ENCODE results near the gene GNB1. TPM values are rescaled to one million over a fixed set of nuclear protein-coding genes. Genes with fewer than 3 reads are reported as not detected.
"Not testable (repeated sequence)": the region's sequence is repeated elsewhere in the genome, so short reads cannot be mapped to it uniquely, and the experiment has no call there.

GNB1 gene
- total RNA-seq, 2 experiments from 2014 or later = 360 to 394 TPM

- H3K4me1 Mint-ChIP-seq = no peaks in the 10 kb centered on the region
- no peak for DNase-seq
- no peaks in the 10 kb centered on the region for H3K27me3 Mint-ChIP-seq
- H3K9me3 Mint-ChIP-seq = no peaks in the 10 kb centered on the region
- peaks cover 8% of the 10 kb centered on the region for H3K36me3 Mint-ChIP-seq
- H3K27ac Mint-ChIP-seq = no peak overlapping the region
- no peak overlapping the region for H3K4me3 Mint-ChIP-seq
Measured at GRCh38 chr1:1758692-1759455, 132.0 kb downstream of the GNB1 start.

- no peak overlapping the region for H3K4me3 Mint-ChIP-seq
- peaks cover 8% of the 10 kb centered on the region for H3K36me3 Mint-ChIP-seq
- H3K27ac Mint-ChIP-seq = no peak overlapping the region
- H3K27me3 Mint-ChIP-seq = no peaks in the 10 kb centered on the region
- peaks cover 1% of the 10 kb centered on the region for H3K4me1 Mint-ChIP-seq
- no peaks in the 10 kb centered on the region for H3K9me3 Mint-ChIP-seq
- no peak for DNase-seq
Measured at GRCh38 chr1:1758059-1758621, 132.7 kb downstream of the GNB1 start.

- peaks cover 8% of the 10 kb centered on the region for H3K36me3 Mint-ChIP-seq
- DNase-seq = no peak
- H3K27me3 Mint-ChIP-seq = no peaks in the 10 kb centered on the region
- no peak overlapping the region for H3K4me3 Mint-ChIP-seq
- H3K4me1 Mint-ChIP-seq = peaks cover 1% of the 10 kb centered on the region
- no peak overlapping the region for H3K27ac Mint-ChIP-seq
- no peaks in the 10 kb centered on the region for H3K9me3 Mint-ChIP-seq
Measured at GRCh38 chr1:1757422-1758058, 133.3 kb downstream of the GNB1 start.

GRCh38 chr1:1756661-1757421 is 134.0 kb downstream of the GNB1 start:
- no peak overlapping the region for H3K4me3 Mint-ChIP-seq
- H3K4me1 Mint-ChIP-seq = peaks cover 1% of the 10 kb centered on the region
- H3K9me3 Mint-ChIP-seq = no peaks in the 10 kb centered on the region
- no peak overlapping the region for H3K27ac Mint-ChIP-seq
- DNase-seq = no peak
- no peaks in the 10 kb centered on the region for H3K27me3 Mint-ChIP-seq
- H3K36me3 Mint-ChIP-seq = peaks cover 8% of the 10 kb centered on the region

GRCh38 chr1:1755852-1756251 is 135.0 kb downstream of the GNB1 start:
- Mint-ChIP-seq H3K9me3 (no peaks in the 10 kb centered on the region), H3K27ac (no peak overlapping the region), H3K4me1 (peaks cover 1% of the 10 kb centered on the region), H3K4me3 (no peak overlapping the region), H3K27me3 (no peaks in the 10 kb centered on the region), H3K36me3 (peaks cover 8% of the 10 kb centered on the region)
- no peak for DNase-seq

- H3K9me3 Mint-ChIP-seq = no peaks in the 10 kb centered on the region
- H3K27ac Mint-ChIP-seq = no peak overlapping the region
- no peak overlapping the region for H3K4me3 Mint-ChIP-seq
- no peak for DNase-seq
- peaks cover 8% of the 10 kb centered on the region for H3K36me3 Mint-ChIP-seq
- H3K27me3 Mint-ChIP-seq = no peaks in the 10 kb centered on the region
- H3K4me1 Mint-ChIP-seq = peaks cover 1% of the 10 kb centered on the region
Measured at GRCh38 chr1:1755426-1755825, 135.5 kb downstream of the GNB1 start.

- H3K4me3 Mint-ChIP-seq = no peak overlapping the region
- no peak for DNase-seq
- H3K27ac Mint-ChIP-seq = no peak overlapping the region
- H3K9me3 Mint-ChIP-seq = no peaks in the 10 kb centered on the region
- H3K36me3 Mint-ChIP-seq = peaks cover 8% of the 10 kb centered on the region
- H3K4me1 Mint-ChIP-seq = peaks cover 1% of the 10 kb centered on the region
- no peaks in the 10 kb centered on the region for H3K27me3 Mint-ChIP-seq
Measured at GRCh38 chr1:1754051-1754815, 136.7 kb downstream of the GNB1 start.

- Mint-ChIP-seq H3K9me3 (no peaks in the 10 kb centered on the region), H3K4me1 (peaks cover 2% of the 10 kb centered on the region), H3K36me3 (peaks cover 8% of the 10 kb centered on the region), H3K27me3 (no peaks in the 10 kb centered on the region), H3K4me3 (no peak overlapping the region), H3K27ac (no peak overlapping the region)
- DNase-seq = no peak
Measured at GRCh38 chr1:1753607-1754005, 137.3 kb downstream of the GNB1 start.

GRCh38 chr1:1752636-1753606 is 138.0 kb downstream of the GNB1 start:
- no peak for DNase-seq
- H3K36me3 Mint-ChIP-seq = peaks cover 8% of the 10 kb centered on the region
- H3K9me3 Mint-ChIP-seq = no peaks in the 10 kb centered on the region
- no peak overlapping the region for H3K4me3 Mint-ChIP-seq
- no peak overlapping the region for H3K27ac Mint-ChIP-seq
- H3K27me3 Mint-ChIP-seq = no peaks in the 10 kb centered on the region
- H3K4me1 Mint-ChIP-seq = peaks cover 5% of the 10 kb centered on the region

- Mint-ChIP-seq H3K9me3 (no peaks in the 10 kb centered on the region), H3K27ac (no peak overlapping the region), H3K4me3 (no peak overlapping the region), H3K36me3 (peaks cover 8% of the 10 kb centered on the region), H3K4me1 (peaks cover 5% of the 10 kb centered on the region), H3K27me3 (no peaks in the 10 kb centered on the region)
- no peak for DNase-seq
Measured at GRCh38 chr1:1752190-1752589, 138.7 kb downstream of the GNB1 start.

- not testable (repeated sequence) for H3K27me3 Mint-ChIP-seq, H3K4me3 Mint-ChIP-seq, H3K4me1 Mint-ChIP-seq, H3K27ac Mint-ChIP-seq, H3K9me3 Mint-ChIP-seq, DNase-seq, H3K36me3 Mint-ChIP-seq
Measured at GRCh38 chr1:1749941-1750340, 140.9 kb downstream of the GNB1 start.

GRCh38 chr1:1748686-1749321 is 142.1 kb downstream of the GNB1 start:
- Mint-ChIP-seq H3K4me1 (peaks cover 5% of the 10 kb centered on the region), H3K27ac (no peak overlapping the region), H3K36me3 (no peaks in the 10 kb centered on the region), H3K9me3 (no peaks in the 10 kb centered on the region), H3K27me3 (no peaks in the 10 kb centered on the region), H3K4me3 (peak overlapping the region; percentile 34)
- DNase-seq = no peak

- peak overlapping the region; percentile 22 for H3K4me3 Mint-ChIP-seq
- not testable (repeated sequence) for H3K4me1 Mint-ChIP-seq, H3K9me3 Mint-ChIP-seq, H3K27me3 Mint-ChIP-seq, H3K36me3 Mint-ChIP-seq, DNase-seq, H3K27ac Mint-ChIP-seq
Measured at GRCh38 chr1:1746566-1746909, 144.3 kb downstream of the GNB1 start.

All from activated naive CD8-positive, alpha-beta T cell treated with anti-CD3 and anti-CD28 coated beads for 36 hours (primary cell).